ES-I3 (cell line): ENCODE measurements around the gene BMPR1B.
"Not testable (repeated sequence)": the region's sequence is repeated elsewhere in the genome, so short reads cannot be mapped to it uniquely, and the experiment has no call there.

Source experiments
- H3K36me3 ChIP-seq: 2 replicates; pipeline ENCODE4 v1.6.1; 2013; ENCODE audit warnings: mild to moderate bottlenecking, low read length, control low read depth, moderate library complexity; ENCODE audit not compliant: insufficient read depth
- H3K4me1 ChIP-seq: 2 replicates; pipeline ENCODE4 v1.6.1; 2013; ENCODE audit warnings: mild to moderate bottlenecking, control low read depth, low read length; ENCODE audit not compliant: insufficient read depth
- H3K9ac ChIP-seq: 2 replicates; pipeline ENCODE4 v1.6.1; 2013; ENCODE audit warnings: low read depth, mild to moderate bottlenecking, low read length, moderate library complexity
- H3K9me3 ChIP-seq: 2 replicates; pipeline ENCODE4 v1.6.1; 2013; ENCODE audit warnings: mild to moderate bottlenecking, low read length, moderate library complexity; ENCODE audit not compliant: control insufficient read depth, insufficient read depth

BMPR1B gene

GRCh38 chr4:95107635-95108034 is 349.9 kb downstream of the BMPR1B start:
- Histone ChIP-seq H3K4me1 (peaks cover 2% of the 10 kb centered on the region; the same call in 1 of the 2 replicates), H3K36me3 (no peaks in the 10 kb centered on the region), H3K9ac (no peak overlapping the region), H3K9me3 (no peaks in the 10 kb centered on the region)

- no peaks in the 10 kb centered on the region for H3K36me3 ChIP-seq
- H3K9ac ChIP-seq: no peak overlapping the region
- H3K4me1 ChIP-seq: no peaks in the 10 kb centered on the region
- no peaks in the 10 kb centered on the region for H3K9me3 ChIP-seq
Observed at GRCh38 chr4:95108883-95109421, 351.2 kb downstream of the BMPR1B start.

DNA sequence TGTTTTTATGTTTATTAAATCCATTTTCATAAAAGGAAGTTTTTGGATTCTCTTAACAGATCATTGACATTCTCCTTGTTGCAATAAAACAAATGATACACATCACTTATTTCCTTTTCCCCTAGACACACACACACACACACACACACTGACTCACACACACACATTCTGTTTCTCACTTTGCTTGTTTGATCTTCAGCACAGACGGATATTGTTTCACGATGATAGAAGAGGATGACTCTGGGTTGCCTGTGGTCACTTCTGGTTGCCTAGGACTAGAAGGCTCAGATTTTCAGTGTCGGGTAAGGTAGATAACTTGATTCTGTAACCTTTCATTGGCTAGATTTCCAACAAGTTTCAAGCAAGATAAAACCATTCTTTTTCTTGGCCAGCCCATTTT is 356.8 kb downstream of the BMPR1B start:
- Histone ChIP-seq H3K9ac (no peak overlapping the region), H3K9me3 (no peaks in the 10 kb centered on the region), H3K36me3 (no peaks in the 10 kb centered on the region), H3K4me1 (no peaks in the 10 kb centered on the region)

DNA sequence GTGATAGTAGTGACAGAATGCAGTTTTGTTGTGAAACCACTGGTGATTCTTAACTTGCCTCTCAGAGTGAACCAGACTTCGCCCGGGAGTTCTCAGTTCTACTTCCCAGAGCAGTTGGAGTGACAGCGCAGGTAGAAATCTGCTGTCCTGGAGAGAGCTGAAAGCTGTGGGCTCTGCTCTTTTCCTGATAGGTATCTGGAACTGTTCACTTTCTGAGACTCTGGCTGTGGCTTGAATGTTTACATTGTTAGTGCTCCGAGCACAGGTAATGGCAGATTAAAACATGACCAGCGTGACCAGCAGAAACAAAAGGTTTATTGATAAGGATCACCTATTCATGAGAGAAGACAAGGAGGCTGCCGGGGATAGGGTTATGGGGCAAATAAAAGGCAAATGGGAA is 360.7 kb downstream of the BMPR1B start:
- Histone ChIP-seq H3K4me1 (no peaks in the 10 kb centered on the region), H3K9ac (no peak overlapping the region), H3K36me3 (no peaks in the 10 kb centered on the region), H3K9me3 (no peaks in the 10 kb centered on the region)

DNA sequence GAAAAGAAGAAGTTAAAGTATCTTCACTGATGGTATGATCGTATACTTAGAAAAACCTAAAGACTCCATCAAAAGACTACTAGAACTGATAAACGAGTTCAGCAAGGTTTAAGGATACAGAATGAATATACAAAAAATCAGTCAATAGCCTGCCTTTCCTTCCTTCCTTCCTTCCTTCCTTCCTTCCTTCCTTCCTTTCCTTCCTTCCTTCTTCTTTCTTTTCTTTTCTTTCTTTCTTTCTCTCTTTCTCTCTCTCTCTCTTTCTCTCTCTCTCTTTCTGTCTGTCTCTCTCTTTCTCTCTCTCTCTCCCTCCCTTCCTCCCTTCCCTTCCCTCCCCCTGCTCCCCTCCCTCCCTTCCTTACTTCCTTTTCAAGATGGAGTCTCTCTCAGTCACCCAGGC is 362.7 kb downstream of the BMPR1B start:
- no peaks in the 10 kb centered on the region for H3K36me3 ChIP-seq

DNA sequence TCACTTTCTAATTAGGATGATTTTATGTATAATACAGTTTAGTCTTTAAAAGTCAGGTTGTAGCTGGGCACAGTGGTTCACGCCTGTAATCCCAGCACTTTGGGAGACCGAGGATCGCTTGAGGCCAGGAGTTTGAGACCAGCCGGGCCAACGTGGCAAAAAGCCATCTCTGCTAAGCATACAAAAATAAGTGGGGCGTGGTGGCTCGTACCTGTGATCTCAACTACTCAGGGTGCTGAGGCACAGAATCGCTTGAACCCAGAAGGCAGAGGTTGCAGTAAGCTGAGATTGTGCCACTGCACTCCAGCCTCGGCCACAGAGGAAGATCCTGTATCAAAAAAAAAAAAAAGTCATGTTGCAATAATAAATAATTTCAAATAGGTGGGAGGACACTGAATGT is 364.2 kb downstream of the BMPR1B start:
- H3K4me1 ChIP-seq: no peaks in the 10 kb centered on the region
- H3K36me3 ChIP-seq: no peaks in the 10 kb centered on the region
- no peak overlapping the region for H3K9ac ChIP-seq
- H3K9me3 ChIP-seq: no peaks in the 10 kb centered on the region

More for the DNA sequence above, 362.7 kb downstream of the BMPR1B start:
- Histone ChIP-seq H3K9ac (no peak overlapping the region), H3K9me3 (no peaks in the 10 kb centered on the region), H3K4me1 (no peaks in the 10 kb centered on the region)

GRCh38 chr4:95124906-95125504 is 367.2 kb downstream of the BMPR1B start:
- no peaks in the 10 kb centered on the region for H3K36me3 ChIP-seq
- H3K4me1 ChIP-seq: peaks cover 4% of the 10 kb centered on the region
- H3K9ac ChIP-seq: no peak overlapping the region
- H3K9me3 ChIP-seq: no peaks in the 10 kb centered on the region

GRCh38 chr4:95129031-95129430 is 371.3 kb downstream of the BMPR1B start:
- Histone ChIP-seq H3K9me3 (no peaks in the 10 kb centered on the region), H3K4me1 (peaks cover 5% of the 10 kb centered on the region), H3K36me3 (no peaks in the 10 kb centered on the region), H3K9ac (no peak overlapping the region)

DNA sequence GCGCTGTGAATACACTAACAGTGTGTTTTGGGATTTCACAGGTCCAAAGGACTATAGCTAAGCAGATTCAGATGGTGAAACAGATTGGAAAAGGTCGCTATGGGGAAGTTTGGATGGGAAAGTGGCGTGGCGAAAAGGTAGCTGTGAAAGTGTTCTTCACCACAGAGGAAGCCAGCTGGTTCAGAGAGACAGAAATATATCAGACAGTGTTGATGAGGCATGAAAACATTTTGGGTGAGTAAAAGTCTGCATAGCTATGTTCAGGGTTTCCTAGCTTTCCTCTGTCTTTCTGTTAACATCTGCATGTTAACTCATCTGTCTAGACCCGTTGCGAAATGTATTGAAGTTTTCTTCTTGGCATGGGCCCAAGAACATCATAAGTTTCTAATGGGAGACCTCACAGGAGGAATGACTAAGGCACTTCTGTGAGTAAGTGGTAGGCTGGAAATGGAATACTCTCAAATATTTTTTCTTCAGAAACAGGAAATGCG is 372.1 kb downstream of the BMPR1B start:
- Histone ChIP-seq H3K4me1 (peaks cover 5% of the 10 kb centered on the region), H3K9me3 (no peaks in the 10 kb centered on the region), H3K36me3 (no peaks in the 10 kb centered on the region), H3K9ac (no peak overlapping the region)

DNA sequence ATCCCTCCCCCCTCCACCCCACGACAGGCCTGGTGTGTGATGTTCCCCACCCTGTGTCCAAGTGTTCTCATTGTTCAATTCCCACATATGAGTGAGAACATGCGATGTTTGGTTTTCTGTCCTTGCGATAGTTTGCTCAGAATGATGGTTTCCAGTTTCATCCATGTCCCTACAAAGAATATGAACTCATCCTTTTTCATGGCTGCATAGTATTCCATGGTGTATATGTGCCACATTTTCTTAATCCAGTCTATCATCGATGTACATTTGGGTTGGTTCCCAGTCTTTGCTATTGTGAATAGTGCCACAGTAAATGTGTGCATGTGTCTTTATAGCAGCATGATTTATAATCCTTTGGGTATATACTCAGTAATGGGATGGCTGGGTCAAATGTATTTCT is 376.3 kb downstream of the BMPR1B start:
- not testable (repeated sequence) for H3K36me3 ChIP-seq, H3K4me1 ChIP-seq, H3K9me3 ChIP-seq, H3K9ac ChIP-seq

DNA sequence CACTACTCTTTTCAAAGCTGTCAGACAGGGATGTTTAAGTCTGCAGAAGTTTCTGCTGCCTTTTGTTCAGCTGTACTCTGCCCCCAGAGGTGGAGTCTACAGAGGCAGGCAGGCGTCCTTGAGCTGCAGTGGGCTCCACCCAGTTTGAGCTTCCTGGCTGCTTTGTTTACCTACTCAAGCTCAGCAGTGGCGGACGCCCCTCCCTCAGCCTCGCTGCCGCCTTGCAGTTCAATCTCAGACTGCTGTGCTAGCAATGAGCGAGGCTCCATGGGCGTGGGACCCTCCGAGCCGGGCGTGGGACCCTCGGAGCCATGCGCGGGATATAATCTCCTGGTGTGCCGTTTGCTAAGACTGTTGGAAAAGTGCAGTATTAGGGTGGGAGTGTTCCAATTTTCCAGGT is 381.7 kb downstream of the BMPR1B start:
- H3K9me3 ChIP-seq, H3K4me1 ChIP-seq, H3K36me3 ChIP-seq, H3K9ac ChIP-seq: not testable (repeated sequence)

GRCh38 chr4:95141361-95141760 is 383.6 kb downstream of the BMPR1B start:
- Histone ChIP-seq H3K9ac (no peak overlapping the region), H3K9me3 (peaks cover 8% of the 10 kb centered on the region), H3K4me1 (no peaks in the 10 kb centered on the region), H3K36me3 (no peaks in the 10 kb centered on the region)

DNA sequence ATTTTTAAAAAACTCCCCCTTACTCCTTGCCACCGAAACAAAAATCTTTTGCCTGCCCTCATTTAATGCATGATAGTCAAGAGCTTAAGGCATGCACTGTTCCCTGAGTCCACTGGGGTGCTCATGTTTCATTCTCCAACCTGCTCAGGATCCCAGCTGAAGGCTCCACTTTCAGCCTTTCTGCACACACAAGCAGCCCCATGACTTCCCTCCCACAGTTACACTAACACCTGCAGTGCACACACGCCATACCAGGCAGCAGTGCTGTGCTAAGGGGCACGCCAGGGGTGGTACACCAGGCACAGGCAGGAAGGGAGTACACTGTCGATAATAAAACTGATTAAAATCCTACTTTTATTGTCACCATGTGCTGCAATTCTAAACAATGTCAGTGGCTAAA is 385.2 kb downstream of the BMPR1B start:
- Histone ChIP-seq H3K36me3 (no peaks in the 10 kb centered on the region), H3K4me1 (no peaks in the 10 kb centered on the region)

GRCh38 chr4:95151255-95151654 is 393.5 kb downstream of the BMPR1B start:
- Histone ChIP-seq H3K4me1 (peaks cover under 1% of the 10 kb centered on the region; the same call in 1 of the 2 replicates), H3K36me3 (no peaks in the 10 kb centered on the region), H3K9me3 (no peaks in the 10 kb centered on the region), H3K9ac (no peak overlapping the region)

More for the DNA sequence above, 385.2 kb downstream of the BMPR1B start:
- no peak overlapping the region for H3K9ac ChIP-seq
- H3K9me3 ChIP-seq: peaks cover 8% of the 10 kb centered on the region

DNA sequence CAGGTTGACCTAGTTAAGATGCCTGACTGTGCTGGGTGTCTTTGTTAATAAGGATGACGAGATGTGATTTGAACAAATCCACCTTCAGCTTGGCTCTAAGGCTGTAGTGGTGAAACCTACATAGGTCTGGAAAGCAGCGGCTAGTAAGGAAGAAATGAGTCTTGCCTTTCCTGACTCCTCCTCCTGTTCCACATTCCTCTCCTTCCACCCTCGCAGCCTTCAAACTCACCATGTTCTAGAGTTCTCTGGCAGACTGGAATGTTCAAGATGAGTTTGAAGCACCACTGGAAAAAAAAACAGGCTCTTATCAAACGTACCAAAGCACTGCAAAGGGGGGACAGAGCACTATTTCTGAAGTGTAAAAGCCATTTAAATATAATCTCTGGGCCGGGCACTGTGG is 395.4 kb downstream of the BMPR1B start:
- H3K9ac ChIP-seq: no peak overlapping the region
- peaks cover 4% of the 10 kb centered on the region; the same call in 1 of the 2 replicates for H3K4me1 ChIP-seq
- no peaks in the 10 kb centered on the region for H3K36me3 ChIP-seq
- H3K9me3 ChIP-seq: no peaks in the 10 kb centered on the region
